ENCODE data around the gene AP2A2. TPM values are rescaled to one million over a fixed set of nuclear protein-coding genes. Genes with fewer than 3 reads are reported as not detected.

AP2A2 gene
- total RNA-seq, 1 experiment from 2014 or later = 62.0 TPM

DNA sequence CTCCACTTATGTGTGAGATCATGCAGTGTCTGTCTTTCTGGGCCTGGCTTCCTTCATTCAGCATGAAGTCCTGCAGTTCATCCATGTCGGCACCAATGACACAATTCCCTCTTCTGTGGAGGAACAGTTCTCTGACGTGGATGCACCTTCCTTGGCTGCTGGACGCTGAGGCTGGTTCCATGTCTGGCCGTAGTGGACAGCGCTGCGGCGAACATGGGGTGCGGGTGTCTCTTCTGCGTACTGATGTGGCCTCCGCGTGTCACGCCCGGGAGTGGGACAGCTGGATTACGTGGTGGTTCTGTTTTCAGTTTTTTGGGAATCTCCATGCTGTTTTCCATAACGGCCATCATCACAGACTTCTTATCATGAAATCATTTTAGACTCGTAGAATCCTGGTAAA, 132.1 kb downstream of the AP2A2 start:
- intact Hi-C loops (cut with micrococcal nuclease; ENCODE audit: unreplicated experiment) = no loop called here
- Histone ChIP-seq H3K27me3 (replicated peaks; ENCODE audit: insufficient read depth, low read depth, low read length, poor library complexity) (no peaks in the 10 kb centered on the region), H3K36me3 (ENCODE audit: insufficient read depth, low read length, poor library complexity, severe bottlenecking) (no peaks in the 10 kb centered on the region), H3K4me3 (ENCODE audit: low read depth, low read length, poor library complexity, severe bottlenecking) (no peak overlapping the region), H3K9me3 (ENCODE audit: low read depth, low read length, poor library complexity, severe bottlenecking) (no peaks in the 10 kb centered on the region), H3K27ac (ENCODE audit: low read depth, low read length, poor library complexity, severe bottlenecking) (no peak overlapping the region), H3K4me1 (ENCODE audit: insufficient read depth, low read length, poor library complexity, severe bottlenecking) (no peaks in the 10 kb centered on the region)
- BruUV-seq (replicated peaks) = no TSS peak
- ChIA-PET CTCF (no interaction called here), POLR2A (ENCODE audit: low non-redundant PET) (interaction anchor here (0.7 kb wide), 1 partner anchor 84 kb away, joined by 3 read pairs; no protein-coding TSS in a partner anchor)
- no peak for DNase-seq (ENCODE audit: low spot score)
- TF ChIP-seq, protein P1, sequence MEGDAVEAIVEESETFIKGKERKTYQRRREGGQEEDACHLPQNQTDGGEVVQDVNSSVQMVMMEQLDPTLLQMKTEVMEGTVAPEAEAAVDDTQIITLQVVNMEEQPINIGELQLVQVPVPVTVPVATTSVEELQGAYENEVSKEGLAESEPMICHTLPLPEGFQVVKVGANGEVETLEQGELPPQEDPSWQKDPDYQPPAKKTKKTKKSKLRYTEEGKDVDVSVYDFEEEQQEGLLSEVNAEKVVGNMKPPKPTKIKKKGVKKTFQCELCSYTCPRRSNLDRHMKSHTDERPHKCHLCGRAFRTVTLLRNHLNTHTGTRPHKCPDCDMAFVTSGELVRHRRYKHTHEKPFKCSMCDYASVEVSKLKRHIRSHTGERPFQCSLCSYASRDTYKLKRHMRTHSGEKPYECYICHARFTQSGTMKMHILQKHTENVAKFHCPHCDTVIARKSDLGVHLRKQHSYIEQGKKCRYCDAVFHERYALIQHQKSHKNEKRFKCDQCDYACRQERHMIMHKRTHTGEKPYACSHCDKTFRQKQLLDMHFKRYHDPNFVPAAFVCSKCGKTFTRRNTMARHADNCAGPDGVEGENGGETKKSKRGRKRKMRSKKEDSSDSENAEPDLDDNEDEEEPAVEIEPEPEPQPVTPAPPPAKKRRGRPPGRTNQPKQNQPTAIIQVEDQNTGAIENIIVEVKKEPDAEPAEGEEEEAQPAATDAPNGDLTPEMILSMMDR (conservative IDR thresholded peaks at IDR 0.05; ENCODE audit: low read depth, low read length) = no peak
- no peak for TF ChIP-seq EZH2 (IDR thresholded peaks at IDR 0.05; ENCODE audit: borderline replicate concordance, low read depth, low read length, poor library complexity, severe bottlenecking)

DNA sequence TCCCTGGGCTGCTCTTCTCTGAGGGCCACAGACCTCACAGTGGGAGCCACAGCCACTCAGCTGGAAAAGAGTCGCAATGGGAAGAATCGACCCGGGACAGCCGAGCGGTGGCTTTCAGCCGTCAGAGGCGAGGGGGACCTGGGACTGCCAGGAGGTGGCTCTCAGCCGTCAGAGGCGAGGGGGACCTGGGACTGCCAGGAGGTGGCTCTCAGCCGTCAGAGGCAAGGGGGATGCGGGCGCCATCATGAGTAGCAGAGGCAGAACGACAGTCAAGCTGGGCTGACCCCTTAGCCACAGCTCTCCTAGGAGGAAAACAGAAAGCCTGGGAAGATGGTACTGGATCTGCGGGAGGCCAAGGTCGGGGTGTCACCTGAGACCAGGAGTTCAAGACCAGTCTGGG, 134.1 kb downstream of the AP2A2 start:
- DNase-seq (ENCODE audit: low spot score) = no peak
- BruUV-seq (replicated peaks) = no TSS peak
- H3K27ac ChIP-seq (ENCODE audit: low read depth, low read length, poor library complexity, severe bottlenecking) = no peak overlapping the region

DNA sequence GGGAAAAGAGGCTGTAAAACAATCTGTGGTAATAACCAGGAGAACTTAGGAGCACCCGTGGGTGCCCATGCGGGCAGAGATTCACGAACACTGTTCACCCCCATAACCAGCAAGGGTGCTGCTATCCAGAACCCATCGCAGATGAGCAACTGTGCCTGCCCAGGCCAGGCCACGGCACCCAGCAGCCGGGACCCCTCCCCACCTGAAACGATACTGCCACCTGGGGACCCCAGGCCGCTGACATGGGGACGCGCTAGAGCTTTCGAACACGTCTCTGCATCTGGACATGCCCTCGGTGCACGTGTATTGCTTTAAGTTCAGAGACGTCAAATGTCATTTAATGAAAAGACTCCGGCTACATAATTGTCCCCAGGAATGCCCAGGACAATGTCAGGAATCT, 134.7 kb downstream of the AP2A2 start:
- TF ChIP-seq, protein P1 (conservative IDR thresholded peaks at IDR 0.05; ENCODE audit: low read depth, low read length) = no peak
- TF ChIP-seq EZH2 (IDR thresholded peaks at IDR 0.05; ENCODE audit: borderline replicate concordance, low read depth, low read length, poor library complexity, severe bottlenecking) = no peak
- Histone ChIP-seq H3K4me3 (ENCODE audit: low read depth, low read length, poor library complexity, severe bottlenecking) (no peak overlapping the region), H3K4me1 (ENCODE audit: insufficient read depth, low read length, poor library complexity, severe bottlenecking) (no peaks in the 10 kb centered on the region), H3K36me3 (ENCODE audit: insufficient read depth, low read length, poor library complexity, severe bottlenecking) (no peaks in the 10 kb centered on the region), H3K9me3 (ENCODE audit: low read depth, low read length, poor library complexity, severe bottlenecking) (no peaks in the 10 kb centered on the region), H3K27me3 (replicated peaks; ENCODE audit: insufficient read depth, low read depth, low read length, poor library complexity) (no peaks in the 10 kb centered on the region), H3K27ac (ENCODE audit: low read depth, low read length, poor library complexity, severe bottlenecking) (no peak overlapping the region)
- no peak for DNase-seq (ENCODE audit: low spot score)
- ChIA-PET CTCF (interaction anchor here (0.6 kb wide), 1 partner anchor 473 kb away, joined by 5 read pairs; no protein-coding TSS in a partner anchor), POLR2A (ENCODE audit: low non-redundant PET) (no interaction called here)
- intact Hi-C loops (cut with micrococcal nuclease; ENCODE audit: unreplicated experiment) = no loop called here
- BruUV-seq (replicated peaks) = no TSS peak

More for the DNA sequence above, 134.1 kb downstream of the AP2A2 start:
- TF ChIP-seq, protein P1 (conservative IDR thresholded peaks at IDR 0.05; ENCODE audit: low read depth, low read length) = no peak
- no peak for TF ChIP-seq EZH2 (IDR thresholded peaks at IDR 0.05; ENCODE audit: borderline replicate concordance, low read depth, low read length, poor library complexity, severe bottlenecking)
- Histone ChIP-seq H3K4me3 (ENCODE audit: low read depth, low read length, poor library complexity, severe bottlenecking) (no peak overlapping the region), H3K4me1 (ENCODE audit: insufficient read depth, low read length, poor library complexity, severe bottlenecking) (no peaks in the 10 kb centered on the region), H3K9me3 (ENCODE audit: low read depth, low read length, poor library complexity, severe bottlenecking) (no peaks in the 10 kb centered on the region), H3K36me3 (ENCODE audit: insufficient read depth, low read length, poor library complexity, severe bottlenecking) (no peaks in the 10 kb centered on the region), H3K27me3 (replicated peaks; ENCODE audit: insufficient read depth, low read depth, low read length, poor library complexity) (no peaks in the 10 kb centered on the region)
- intact Hi-C loops (cut with micrococcal nuclease; ENCODE audit: unreplicated experiment) = no loop called here
- CTCF ChIA-PET = interaction anchor here (0.6 kb wide), 1 partner anchor 474 kb away, joined by 5 read pairs; no protein-coding TSS in a partner anchor
- POLR2A ChIA-PET (ENCODE audit: low non-redundant PET) = interaction anchor here (0.5 kb wide), 1 partner anchor 200 kb away, joined by 3 read pairs; no protein-coding TSS in a partner anchor
